ENCODE measurements around the gene TXNL4B.

DNA sequence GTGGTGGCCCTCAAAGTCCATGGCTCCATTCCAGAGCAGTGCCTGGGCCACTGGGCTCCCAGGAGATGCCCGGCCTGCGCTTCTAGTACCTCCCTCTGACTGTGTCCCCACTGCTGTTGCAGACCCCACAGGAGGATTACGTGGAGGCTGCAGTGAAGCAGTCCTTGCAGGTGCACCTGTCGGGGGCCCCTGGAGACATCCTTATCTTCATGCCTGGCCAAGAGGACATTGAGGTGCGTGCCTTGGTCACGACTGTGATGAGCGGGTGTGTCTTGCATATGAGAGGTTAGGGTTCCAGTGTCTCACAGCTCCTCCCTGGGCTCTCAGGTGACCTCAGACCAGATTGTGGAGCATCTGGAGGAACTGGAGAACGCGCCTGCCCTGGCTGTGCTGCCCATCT lies 11.5 kb upstream of the TXNL4B start:
- TF ChIP-seq FOXA1 (IDR thresholded peaks at IDR 0.05) = no peak
- TF ChIP-seq, protein P1, sequence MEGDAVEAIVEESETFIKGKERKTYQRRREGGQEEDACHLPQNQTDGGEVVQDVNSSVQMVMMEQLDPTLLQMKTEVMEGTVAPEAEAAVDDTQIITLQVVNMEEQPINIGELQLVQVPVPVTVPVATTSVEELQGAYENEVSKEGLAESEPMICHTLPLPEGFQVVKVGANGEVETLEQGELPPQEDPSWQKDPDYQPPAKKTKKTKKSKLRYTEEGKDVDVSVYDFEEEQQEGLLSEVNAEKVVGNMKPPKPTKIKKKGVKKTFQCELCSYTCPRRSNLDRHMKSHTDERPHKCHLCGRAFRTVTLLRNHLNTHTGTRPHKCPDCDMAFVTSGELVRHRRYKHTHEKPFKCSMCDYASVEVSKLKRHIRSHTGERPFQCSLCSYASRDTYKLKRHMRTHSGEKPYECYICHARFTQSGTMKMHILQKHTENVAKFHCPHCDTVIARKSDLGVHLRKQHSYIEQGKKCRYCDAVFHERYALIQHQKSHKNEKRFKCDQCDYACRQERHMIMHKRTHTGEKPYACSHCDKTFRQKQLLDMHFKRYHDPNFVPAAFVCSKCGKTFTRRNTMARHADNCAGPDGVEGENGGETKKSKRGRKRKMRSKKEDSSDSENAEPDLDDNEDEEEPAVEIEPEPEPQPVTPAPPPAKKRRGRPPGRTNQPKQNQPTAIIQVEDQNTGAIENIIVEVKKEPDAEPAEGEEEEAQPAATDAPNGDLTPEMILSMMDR (IDR thresholded peaks at IDR 0.05; ENCODE audit: low read depth, low read length, missing input control) = no peak
- TF ChIP-seq, protein P2, sequence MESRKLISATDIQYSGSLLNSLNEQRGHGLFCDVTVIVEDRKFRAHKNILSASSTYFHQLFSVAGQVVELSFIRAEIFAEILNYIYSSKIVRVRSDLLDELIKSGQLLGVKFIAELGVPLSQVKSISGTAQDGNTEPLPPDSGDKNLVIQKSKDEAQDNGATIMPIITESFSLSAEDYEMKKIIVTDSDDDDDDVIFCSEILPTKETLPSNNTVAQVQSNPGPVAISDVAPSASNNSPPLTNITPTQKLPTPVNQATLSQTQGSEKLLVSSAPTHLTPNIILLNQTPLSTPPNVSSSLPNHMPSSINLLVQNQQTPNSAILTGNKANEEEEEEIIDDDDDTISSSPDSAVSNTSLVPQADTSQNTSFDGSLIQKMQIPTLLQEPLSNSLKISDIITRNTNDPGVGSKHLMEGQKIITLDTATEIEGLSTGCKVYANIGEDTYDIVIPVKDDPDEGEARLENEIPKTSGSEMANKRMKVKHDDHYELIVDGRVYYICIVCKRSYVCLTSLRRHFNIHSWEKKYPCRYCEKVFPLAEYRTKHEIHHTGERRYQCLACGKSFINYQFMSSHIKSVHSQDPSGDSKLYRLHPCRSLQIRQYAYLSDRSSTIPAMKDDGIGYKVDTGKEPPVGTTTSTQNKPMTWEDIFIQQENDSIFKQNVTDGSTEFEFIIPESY (IDR thresholded peaks at IDR 0.05) = no peak
- TF ChIP-seq FOXA2 (IDR thresholded peaks at IDR 0.05) = no peak
- no peak for TF ChIP-seq TAF1 (conservative IDR thresholded peaks at IDR 0.05)
